ENCODE measurements around the gene OSBPL7.
A peak's percentile ranks its signal among the peaks of the same experiment; 100 is the strongest.

OSBPL7 gene

GRCh38 chr17:47821424-47822391 lies at the start of gene OSBPL7 (continued):
- TF ChIP-seq ZNF510 (tag by site-specific recombination; IDR thresholded peaks at IDR 0.05; ENCODE audit: insufficient replicate concordance) (no peak), ZNF558 (tag by site-specific recombination; IDR thresholded peaks at IDR 0.05) (no peak), ZNF76 (tag by site-specific recombination; IDR thresholded peaks at IDR 0.05; ENCODE audit: borderline replicate concordance, low read depth) (0 out of 2 replicates have a peak, but pooled peaks have one; percentile 8), ZNF785 (tag by site-specific recombination; IDR thresholded peaks at IDR 0.05) (no peak), ZNF391 (tag by site-specific recombination; IDR thresholded peaks at IDR 0.05; ENCODE audit: borderline replicate concordance, low read depth) (0 out of 2 replicates have a peak, but pooled peaks have one; percentile 50), ZNF776 (tag by site-specific recombination; IDR thresholded peaks at IDR 0.05; ENCODE audit: borderline replicate concordance) (no peak), ZNF660 (tag by site-specific recombination; IDR thresholded peaks at IDR 0.05) (peak; percentile 86), KLF17 (tag by site-specific recombination; IDR thresholded peaks at IDR 0.05) (no peak; the same call in 1 of the 2 replicates), GLIS1 (tag by site-specific recombination; IDR thresholded peaks at IDR 0.05) (peak; percentile 77), ZFP37 (tag by site-specific recombination; IDR thresholded peaks at IDR 0.05) (peak; percentile 74), ZNF112 (tag by site-specific recombination; IDR thresholded peaks at IDR 0.05) (no peak), ZNF324 (tag by site-specific recombination; IDR thresholded peaks at IDR 0.05) (peak; percentile 49; the same call in 1 of the 2 replicates), ZBTB26 (tag by site-specific recombination; optimal IDR thresholded peaks at IDR 0.05) (peak; percentile 14), ZNF18 (tag by site-specific recombination; IDR thresholded peaks at IDR 0.05) (no peak), ZNF670 (tag by site-specific recombination; IDR thresholded peaks at IDR 0.05; ENCODE audit: low read depth) (no peak), ZNF175 (tag by site-specific recombination; IDR thresholded peaks at IDR 0.05) (no peak), ZNF692 (tag by site-specific recombination; IDR thresholded peaks at IDR 0.05) (peak; percentile 55), MYNN (tag by site-specific recombination; IDR thresholded peaks at IDR 0.05; ENCODE audit: borderline replicate concordance) (no peak), ZBTB11 (tag by site-specific recombination; conservative IDR thresholded peaks at IDR 0.05; ENCODE audit: low read depth) (peak; percentile 90), PRDM1 (tag by site-specific recombination; IDR thresholded peaks at IDR 0.05) (no peak), ZNF664 (tag by site-specific recombination; IDR thresholded peaks at IDR 0.05) (no peak), ZNF518A (tag by site-specific recombination; conservative IDR thresholded peaks at IDR 0.05; ENCODE audit: low read depth) (0 out of 2 replicates have a peak, but pooled peaks have one; percentile 38), ZNF658 (tag by site-specific recombination; IDR thresholded peaks at IDR 0.05) (no peak), ZBTB8A (tag by site-specific recombination; IDR thresholded peaks at IDR 0.05) (0 out of 2 replicates have a peak, but pooled peaks have one; percentile 32)

All from HEK293 (cell line).